HepG2 (cell line): Measurements from ENCODE around the gene GNG7. TPM values are rescaled to one million over a fixed set of nuclear protein-coding genes. Genes with fewer than 3 reads are reported as not detected.

Experiments used
- CEBPB ChIP-seq: IDR thresholded peaks from 2 replicates; pipeline ENCODE4 v1.6.1; 2011; ENCODE audit warnings: low read depth, low read length, improper control_type of control experiment, borderline replicate concordance
- EEA1 ChIP-seq: sonication (generic); formaldehyde crosslinking; IDR thresholded peaks from 2 replicates; pipeline ENCODE4 v1.5.1; 2020; ENCODE audit warnings: mild to moderate bottlenecking, missing genetic modification reagents, borderline replicate concordance
- GTF3A ChIP-seq: sonication (generic); formaldehyde crosslinking; conservative IDR thresholded peaks from 2 replicates; pipeline ENCODE4 v1.4.0; 2020; ENCODE audit warnings: mild to moderate bottlenecking, missing genetic modification reagents
- HMG20A ChIP-seq: IDR thresholded peaks from 2 replicates; pipeline ENCODE4 v1.6.1; 2016; ENCODE audit warnings: borderline replicate concordance
- ISL2 ChIP-seq: sonication (generic); formaldehyde crosslinking; IDR thresholded peaks from 2 replicates; pipeline ENCODE4 v1.5.0; 2020; ENCODE audit warnings: missing genetic modification reagents
- KMT2B ChIP-seq: IDR thresholded peaks from 2 replicates; pipeline ENCODE4 v1.6.1; 2016; ENCODE audit warnings: missing genetic modification reagents, missing compliant biosample characterization
- MEIS2 ChIP-seq: sonication (generic); formaldehyde crosslinking; IDR thresholded peaks from 2 replicates; pipeline ENCODE4 v1.9.0; 2021; ENCODE audit warnings: mild to moderate bottlenecking, missing genetic modification reagents
- NONO ChIP-seq, 2 experiments: fragments of 450-650 bp in 1 of 2; sonication (generic) in 1 of 2; formaldehyde crosslinking in 1 of 2; IDR thresholded peaks in 1 of 2; conservative IDR thresholded peaks in 1 of 2; 2 replicates each; pipeline versions ENCODE4 v1.6.1 to v1.8.0; 2017 to 2022; ENCODE audit warnings: mild to moderate bottlenecking in 1 of 2, missing genetic modification reagents in 1 of 2, moderate library complexity in 1 of 2
- RFX1 ChIP-seq: fragments of 450-650 bp; IDR thresholded peaks from 2 replicates; pipeline ENCODE4 v1.6.1; 2017
- SNAPC2 ChIP-seq: sonication (generic); formaldehyde crosslinking; IDR thresholded peaks from 2 replicates; pipeline ENCODE4 v1.8.1; 2022; ENCODE audit warnings: mild to moderate bottlenecking, missing genetic modification reagents
- STAT6 ChIP-seq: sonication (generic); formaldehyde crosslinking; IDR thresholded peaks from 2 replicates; pipeline ENCODE4 v1.4.0; 2020; ENCODE audit warnings: missing genetic modification reagents, mild to moderate bottlenecking, borderline replicate concordance
- TCF7 ChIP-seq: sonication (generic); IDR thresholded peaks from 2 replicates; pipeline ENCODE4 v1.6.1; 2016; ENCODE audit warnings: antibody characterized with exemption, low read depth
- THAP7 ChIP-seq: sonication (generic); formaldehyde crosslinking; IDR thresholded peaks from 2 replicates; pipeline ENCODE4 v1.8.1; 2023; ENCODE audit warnings: mild to moderate bottlenecking, missing genetic modification reagents
- TIGD3 ChIP-seq: sonication (generic); formaldehyde crosslinking; IDR thresholded peaks from 2 replicates; pipeline ENCODE4 v1.5.1; 2020; ENCODE audit warnings: mild to moderate bottlenecking, missing genetic modification reagents, borderline replicate concordance
- ZNF124 ChIP-seq: sonication (generic); formaldehyde crosslinking; IDR thresholded peaks from 2 replicates; pipeline ENCODE4 v1.4.0; 2020; ENCODE audit warnings: missing genetic modification reagents
- ZNF274 ChIP-seq: sonication (generic); formaldehyde crosslinking; IDR thresholded peaks from 2 replicates; pipeline ENCODE4 v1.5.1; 2020; ENCODE audit warnings: mild to moderate bottlenecking, missing genetic modification reagents
- ZNF609 ChIP-seq: sonication (generic); formaldehyde crosslinking; IDR thresholded peaks from 2 replicates; pipeline ENCODE4 v1.4.0; 2020; ENCODE audit warnings: mild to moderate bottlenecking, missing genetic modification reagents, borderline replicate concordance
- ZSCAN29 ChIP-seq: sonication (generic); formaldehyde crosslinking; conservative IDR thresholded peaks from 2 replicates; pipeline ENCODE4 v1.4.0; 2020; ENCODE audit warnings: mild to moderate bottlenecking, missing genetic modification reagents
- polyA plus RNA-seq, 8 experiments: library from polyadenylated mRNA; depleted of rRNA in 3 of 8; stranded (reverse) in 7 of 8; unstranded in 1 of 8; fragments of >200 nt; fragmentation: Illumina TruSeq in 4 of 8; extraction: Trizol in 4 of 8; gene quantifications; 2 replicates each; pipeline versions ENCODE4 v1.2.1 to v1.2.3, GENCODE V29; 2011 to 2016; ENCODE audit warnings: low read depth in 4 of 8, missing spikeins in 1 of 8, mixed read lengths in 1 of 8; ENCODE audit not compliant: insufficient read depth in 1 of 8
- total RNA-seq, 5 experiments: library from RNA; depleted of rRNA; stranded (reverse); fragments of >200 nt; fragmentation: Illumina TruSeq; extraction: Trizol; gene quantifications; 2 replicates each; pipeline ENCODE4 v1.2.3, GENCODE V29; 2016; ENCODE audit warnings: low read depth in 1 of 5

The GNG7 gene
- total and polyA plus RNA-seq, 2 of the 13 experiments (the other 11 are each of a cell fraction or from before 2014, with no cell fraction given), result 1.4 to 3.3 TPM

GRCh38 chr19:2524840-2525723, 177.4 kb downstream of the GNG7 start (continued):
- no peak for TF ChIP-seq STAT6 (CRISPR knock-in tag)
- TF ChIP-seq ZNF609 (CRISPR knock-in tag), result peak; percentile 34; the same call in 1 of the 2 replicates
- TF ChIP-seq CEBPB, result peak; percentile 93
- TF ChIP-seq ISL2 (CRISPR knock-in tag), result no peak
- TF ChIP-seq HMG20A (CRISPR knock-in tag), result no peak; the same call in 1 of the 2 replicates
- TF ChIP-seq ZSCAN29 (CRISPR knock-in tag), result no peak
- TF ChIP-seq ZNF124 (CRISPR knock-in tag), result 0 out of 2 replicates have a peak, but pooled peaks have one; percentile 26
- TF ChIP-seq GTF3A, result no peak
- no peak for TF ChIP-seq SNAPC2 (CRISPR knock-in tag)
- TF ChIP-seq TCF7, result no peak
- no peak for TF ChIP-seq TIGD3
- TF ChIP-seq ZNF274 (CRISPR knock-in tag), result no peak
- no peak for TF ChIP-seq KMT2B
- no peak for TF ChIP-seq RFX1
- TF ChIP-seq NONO (IDR thresholded peaks at IDR 0.05), result no peak
- TF ChIP-seq NONO (CRISPR knock-in tag; conservative IDR thresholded peaks at IDR 0.05), result no peak
- 0 out of 2 replicates have a peak, but pooled peaks have one; percentile 15 for TF ChIP-seq MEIS2 (CRISPR knock-in tag)
- no peak for TF ChIP-seq EEA1 (CRISPR knock-in tag)
- TF ChIP-seq THAP7 (CRISPR knock-in tag), result no peak
